ENCODE data around the gene MIPOL1. TPM values are rescaled to one million over a fixed set of nuclear protein-coding genes. Genes with fewer than 3 reads are reported as not detected.

MIPOL1 gene
- total and polyA plus RNA-seq, 2 of the 13 experiments (the other 11 are each of a cell fraction or from before 2014, with no cell fraction given), result 8.6 to 34.2 TPM

- TF ChIP-seq LCORL (IDR thresholded peaks at IDR 0.05) (no peak), LCORL (CRISPR knock-in tag; IDR thresholded peaks at IDR 0.05) (no peak), ZNF878 (CRISPR knock-in tag; IDR thresholded peaks at IDR 0.05) (no peak), PHF20 (CRISPR knock-in tag; IDR thresholded peaks at IDR 0.05) (no peak)
These were observed 342.3 kb downstream of the MIPOL1 start (continued) for GRCh38 chr14:37539992-37540391.

- no peaks in the 10 kb centered on the region for H3K79me2 ChIP-seq (ENCODE audit: insufficient read depth, low read length)
- intact Hi-C loops (cut with micrococcal nuclease; ENCODE audit: unreplicated experiment), result no loop called here
- no peaks in the 10 kb centered on the region for H3K27me3 ChIP-seq (ENCODE audit: control insufficient read depth in 1 of 2, insufficient read depth in 2 of 2, low read length in 2 of 2)
- ChIA-PET POLR2A (interaction anchor here (1.4 kb wide), 1 partner anchor 43 kb away, joined by 4 read pairs; no protein-coding TSS in a partner anchor), CTCF (ENCODE audit: low intra/inter-chr PET ratio, low total read pairs) (no interaction called here)
- H3K27ac ChIP-seq (ENCODE audit: extremely low read length, insufficient read depth, low read length), result no peak overlapping the region
- no peaks in the 10 kb centered on the region for H3K9me3 ChIP-seq (ENCODE audit: low read length)
- TF ChIP-seq PRPF4 (IDR thresholded peaks at IDR 0.05; ENCODE audit: low read depth, low read length, poor library complexity, severe bottlenecking) (no peak), SMYD3 (CRISPR knock-in tag; IDR thresholded peaks at IDR 0.05) (peak; percentile 53; the same call in 1 of the 2 replicates), TRAFD1 (CRISPR knock-in tag; IDR thresholded peaks at IDR 0.05; ENCODE audit: borderline replicate concordance) (no peak), MTF1 (CRISPR knock-in tag; IDR thresholded peaks at IDR 0.05) (0 out of 2 replicates have a peak, but pooled peaks have one; percentile 30), ZHX2 (IDR thresholded peaks at IDR 0.05; ENCODE audit: low read depth) (no peak), ZHX2 (CRISPR knock-in tag; IDR thresholded peaks at IDR 0.05; ENCODE audit: borderline replicate concordance) (peak; percentile 44; the same call in 1 of the 2 replicates), ZNF205 (CRISPR knock-in tag; IDR thresholded peaks at IDR 0.05) (no peak)
- ATAC-seq (no peak), DNase-seq (ENCODE audit: low spot score) (no peak), FAIRE-seq (no peak)
- H2AFZ ChIP-seq (ENCODE audit: low read length), result no peak overlapping the region
- in situ Hi-C loops (cut with HindIII; ENCODE audit: extremely low pct_ligation_motif_present, low pct_unique_long_range_greater_than_20kb), result no loop called here
- H3K36me3 ChIP-seq (replicated peaks in 1 of 2; ENCODE audit: control insufficient read depth in 1 of 2, insufficient read depth in 2 of 2, low read length in 2 of 2), result no peaks in the 10 kb centered on the region
- H3K4me2 ChIP-seq (ENCODE audit: low read depth, low read length), result no peak overlapping the region
- no peaks in the 10 kb centered on the region for H4K20me1 ChIP-seq (ENCODE audit: insufficient read depth, low read length)
- no peak overlapping the region for H3K9ac ChIP-seq (ENCODE audit: insufficient read depth, low read depth, low read length)
- H3K4me3 ChIP-seq (replicated peaks in 1 of 3; ENCODE audit: insufficient read depth in 1 of 3, low read depth in 2 of 3, low read length in 3 of 3), result no peak overlapping the region
- H3K4me1 ChIP-seq (ENCODE audit: insufficient read depth, low read length), result peaks cover 36% of the 10 kb centered on the region
- WGBS (ENCODE audit: low lambda C conversion rate), result 96% methylated on average over 2 of the region's 2 CpGs
- BruUV-seq (replicated peaks), result no TSS peak
These were observed 346.7 kb downstream of the MIPOL1 start for GRCh38 chr14:37544407-37544806.
